ENCODE data around the gene RUNX2.

Gene RUNX2

DNA sequence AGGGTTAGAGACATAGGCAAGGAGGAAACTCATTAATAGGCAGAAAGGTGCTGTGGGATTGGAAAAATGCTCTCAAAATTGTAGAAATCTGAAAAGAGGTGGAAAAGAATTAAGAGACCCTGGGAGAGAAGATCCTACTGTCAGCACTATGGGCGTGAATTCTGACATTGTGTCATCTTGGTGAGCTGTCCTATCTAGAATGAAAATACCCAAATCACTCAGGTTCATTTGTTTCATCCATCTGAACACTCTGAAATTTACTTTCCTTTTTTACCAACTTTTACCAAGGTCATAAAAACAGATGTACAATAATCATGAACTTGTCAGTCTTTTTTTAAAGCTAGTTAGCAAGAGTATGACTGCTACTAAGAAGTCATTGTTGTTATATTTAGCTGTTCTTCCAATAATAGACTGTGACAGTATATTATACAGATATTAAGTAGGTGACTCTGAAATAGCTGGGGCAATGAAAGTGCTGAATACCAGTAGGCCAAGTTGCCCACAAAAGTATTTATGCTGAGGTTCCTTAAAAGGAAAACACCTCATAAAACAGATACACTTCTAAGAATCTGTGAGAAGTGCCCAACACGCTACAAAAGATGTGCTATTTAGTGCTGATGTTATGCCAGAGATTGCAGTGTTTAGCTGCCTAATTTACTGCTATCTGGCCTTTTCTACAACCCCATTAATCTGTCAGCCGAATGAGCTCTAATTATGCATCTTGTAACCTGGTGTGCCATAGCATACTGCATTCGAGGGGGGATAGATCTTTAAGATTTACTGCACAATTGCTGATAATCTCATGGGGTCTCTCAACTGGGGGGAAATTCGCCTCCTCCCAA, 267.1 kb downstream of the RUNX2 start:
- no peak for DNase-seq

DNA sequence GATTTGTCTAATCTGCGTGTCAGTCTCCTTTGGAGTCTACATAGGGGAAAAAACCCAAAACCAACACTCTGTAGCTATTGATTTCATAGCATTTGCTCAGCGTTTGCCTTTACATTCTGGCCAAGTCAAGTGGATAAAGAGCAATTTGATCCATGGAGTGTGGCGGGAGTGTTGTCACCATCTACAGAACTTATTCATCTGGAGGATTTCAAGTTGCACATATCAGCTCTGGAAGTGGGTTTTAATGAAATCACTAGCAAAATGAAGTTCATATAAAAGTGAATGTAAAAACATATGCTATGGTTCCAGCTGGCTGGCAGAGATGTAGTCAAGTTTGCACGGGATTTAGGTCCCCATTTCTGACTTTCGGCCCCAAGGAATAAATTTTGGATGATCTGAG, 269.3 kb downstream of the RUNX2 start:
- DNase-seq, result no peak

DNA sequence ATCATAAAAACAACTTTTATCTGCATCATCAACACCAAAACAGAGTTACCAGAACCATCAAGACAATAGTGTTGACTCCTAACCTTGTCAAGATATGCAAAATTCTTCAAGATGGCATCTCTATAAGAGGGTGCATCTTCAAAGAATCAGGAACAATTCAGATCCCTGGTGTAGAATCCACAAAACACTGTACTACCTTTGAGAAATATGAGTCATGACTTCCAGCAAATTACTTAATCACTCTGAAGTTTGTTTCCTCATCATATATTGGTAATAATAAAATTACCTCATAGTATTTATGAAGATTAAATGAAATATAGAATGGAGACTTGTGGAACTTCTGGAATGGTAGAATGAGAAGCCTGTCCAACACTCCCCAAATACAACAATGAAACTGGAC, 270.9 kb downstream of the RUNX2 start:
- no peak for DNase-seq

DNA sequence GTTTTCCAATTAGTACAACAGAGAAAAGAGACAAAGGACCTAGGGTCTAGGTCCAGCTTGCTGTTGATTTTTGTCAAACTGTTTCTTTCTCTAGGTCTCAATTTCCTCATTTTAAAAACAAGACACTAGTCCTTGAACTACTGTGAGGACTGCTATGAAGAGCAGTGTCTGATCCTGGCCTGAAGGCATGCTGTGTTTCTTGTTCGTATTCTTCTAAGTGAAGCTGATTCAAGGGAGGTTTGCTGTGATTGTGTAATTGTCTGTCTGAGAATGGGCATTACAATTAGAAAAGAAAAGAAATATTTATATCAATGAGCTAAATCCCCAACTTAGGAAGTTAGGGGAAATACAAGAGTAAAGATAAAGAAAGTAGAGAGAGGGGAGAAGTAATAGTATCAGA, 277.8 kb downstream of the RUNX2 start:
- DNase-seq, result no peak

DNA sequence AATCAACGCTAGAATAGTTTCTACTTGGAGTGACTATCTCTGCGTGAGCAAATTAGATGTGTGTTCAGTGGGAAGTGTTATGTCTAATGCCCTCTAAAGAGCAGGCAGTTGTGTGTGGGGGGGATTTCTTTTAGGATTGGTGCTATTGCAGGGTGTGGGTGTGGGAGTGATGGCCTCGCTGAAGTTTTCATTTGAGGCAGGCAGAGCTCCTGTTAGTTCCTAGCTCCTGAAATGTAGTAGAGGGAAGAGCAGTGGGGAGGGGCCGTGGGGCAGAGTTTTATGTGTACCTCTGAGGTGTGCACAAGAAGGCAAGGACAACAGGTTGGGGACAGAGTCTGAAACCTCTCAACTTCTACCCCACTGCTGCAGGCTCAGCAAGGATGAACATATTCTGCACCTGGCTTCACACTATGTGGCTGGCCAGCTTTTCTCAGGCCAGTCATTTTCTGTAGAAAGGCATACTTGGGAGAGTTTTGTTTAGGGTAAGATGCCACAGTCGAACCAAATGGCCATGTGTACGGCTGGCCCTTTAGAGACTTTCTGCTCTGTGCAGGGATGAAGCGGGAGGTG, 278.8 kb downstream of the RUNX2 start:
- DNase-seq, result no peak

DNA sequence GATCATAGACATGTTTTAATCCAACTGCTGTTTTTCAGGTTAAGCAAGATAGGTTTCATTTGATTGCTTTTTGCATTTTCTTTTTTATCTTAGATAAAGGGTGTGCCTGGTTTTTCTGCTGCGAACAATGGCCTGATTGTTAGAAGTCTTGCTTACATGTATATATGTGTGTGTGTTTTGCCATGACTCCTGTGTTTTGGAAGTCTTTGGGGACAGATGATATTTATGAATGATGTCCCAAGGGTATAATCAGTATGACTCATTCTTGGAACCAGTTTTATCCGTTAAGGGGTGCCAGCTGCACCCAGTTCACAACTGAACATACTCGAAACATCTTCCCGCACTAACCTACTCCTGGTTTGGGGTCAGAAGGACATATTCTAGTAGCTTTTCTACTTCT, 279.7 kb downstream of the RUNX2 start:
- DNase-seq, result no peak

DNA sequence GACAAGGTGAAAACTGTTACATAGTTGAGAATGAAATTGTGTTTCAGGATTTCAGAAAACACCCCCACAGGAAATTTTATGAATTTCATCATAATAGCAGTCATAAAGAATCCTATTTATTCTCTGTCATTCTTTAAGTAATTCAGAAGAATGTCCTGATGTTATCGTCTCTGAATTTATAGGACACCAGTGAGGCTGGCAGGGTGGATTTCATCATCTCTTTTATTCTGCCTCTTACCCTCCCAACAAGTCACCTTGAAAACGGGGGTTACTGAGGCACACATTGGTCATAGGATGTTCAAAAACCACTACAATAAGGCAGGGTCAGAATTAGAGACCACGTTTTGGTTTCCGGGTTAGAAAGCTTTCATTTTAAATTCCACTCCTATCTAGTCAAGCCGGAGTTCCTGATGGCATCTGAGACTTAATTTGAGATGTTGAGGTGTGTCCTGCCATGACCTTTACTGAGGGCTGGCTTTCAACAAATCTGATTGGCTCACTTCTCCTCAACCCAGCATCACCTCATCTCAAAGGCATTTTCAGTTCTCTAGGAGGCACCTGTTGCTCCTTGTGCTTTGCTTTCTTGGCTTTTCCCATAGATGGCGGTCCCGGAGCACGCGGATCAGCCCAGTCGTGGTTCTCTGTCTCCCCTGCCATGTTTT, 280.3 kb downstream of the RUNX2 start:
- DNase-seq, result no peak

DNA sequence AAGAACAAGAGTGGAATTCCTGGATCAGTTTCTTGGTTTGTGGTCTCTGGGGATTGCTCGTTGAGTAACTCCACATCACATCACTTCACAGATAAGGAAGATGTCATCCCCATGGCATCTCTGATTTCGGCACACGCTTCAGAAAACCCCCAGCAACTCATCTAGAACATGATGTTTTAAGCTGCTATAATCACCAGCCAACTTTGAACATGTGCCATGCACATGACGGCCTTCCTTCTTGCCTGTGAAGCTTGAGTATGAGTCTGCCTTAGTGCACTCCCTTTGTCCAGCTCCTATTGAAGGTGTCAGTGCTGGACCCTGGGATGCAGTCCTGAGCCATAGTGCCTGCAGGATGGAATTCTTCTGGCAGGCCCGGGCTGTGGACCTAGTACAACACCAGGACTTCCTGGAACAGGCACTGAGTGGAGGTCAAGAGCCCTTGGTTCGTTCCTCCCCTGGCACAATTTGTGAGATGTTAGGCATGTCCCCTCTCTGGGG, 281.1 kb downstream of the RUNX2 start:
- DNase-seq, result no peak

DNA sequence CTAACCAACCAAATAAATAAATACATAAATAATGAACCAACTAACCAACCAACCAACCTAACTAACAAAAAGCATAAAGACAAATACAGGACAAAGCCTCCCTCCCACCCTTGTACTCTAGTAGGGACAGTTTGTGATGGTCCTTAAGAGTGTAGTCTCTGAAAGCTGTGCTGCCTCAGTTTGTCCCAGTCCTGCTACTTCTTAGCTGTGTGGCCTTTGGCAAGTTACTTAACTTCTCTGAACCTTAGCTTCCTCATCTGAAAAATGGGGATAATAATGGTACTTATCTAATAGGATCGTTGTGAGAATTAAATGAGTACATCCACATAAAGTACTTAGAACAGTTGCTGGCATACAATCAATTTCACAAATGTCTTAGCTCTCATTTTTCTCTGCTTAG, 282.2 kb downstream of the RUNX2 start:
- no peak for DNase-seq

DNA sequence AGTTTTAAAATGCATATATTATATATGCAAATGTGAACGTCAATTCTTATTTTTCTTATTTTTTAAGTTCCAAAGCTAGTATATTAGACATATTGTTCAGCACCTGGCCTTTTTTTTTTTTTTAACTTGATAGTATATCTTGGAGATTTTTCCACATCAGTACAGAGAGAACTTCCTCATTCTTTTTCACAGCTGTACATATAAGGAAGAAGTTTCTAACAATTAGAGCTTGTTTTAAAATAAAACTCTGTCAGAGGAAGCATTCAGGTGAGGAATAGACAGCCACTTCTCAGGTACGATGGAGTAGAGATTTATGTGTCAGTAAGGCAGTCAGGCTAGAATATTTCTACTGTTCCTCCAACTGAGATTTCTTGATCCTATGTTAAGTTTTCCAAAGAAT, 282.7 kb downstream of the RUNX2 start:
- DNase-seq, result no peak

DNA sequence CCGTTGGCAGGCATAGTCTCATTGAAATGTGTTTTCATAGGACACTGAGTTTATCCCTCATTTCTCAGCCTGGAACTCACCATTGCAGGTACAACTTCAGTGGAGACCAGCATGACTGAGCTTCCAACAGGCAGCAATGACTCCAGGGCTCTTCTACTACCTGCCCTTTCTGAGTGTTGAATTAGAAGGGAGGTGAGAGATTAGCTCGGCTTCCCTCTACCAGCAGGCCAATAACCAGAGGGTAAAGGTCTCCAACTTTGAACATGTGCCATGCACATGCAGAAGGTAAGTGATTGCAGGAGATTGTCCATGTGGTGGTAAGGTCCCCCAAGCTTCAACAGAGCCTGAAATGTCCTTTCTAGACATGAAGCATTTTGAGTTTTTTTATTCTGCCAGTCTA, 283.4 kb downstream of the RUNX2 start:
- no peak for DNase-seq

DNA sequence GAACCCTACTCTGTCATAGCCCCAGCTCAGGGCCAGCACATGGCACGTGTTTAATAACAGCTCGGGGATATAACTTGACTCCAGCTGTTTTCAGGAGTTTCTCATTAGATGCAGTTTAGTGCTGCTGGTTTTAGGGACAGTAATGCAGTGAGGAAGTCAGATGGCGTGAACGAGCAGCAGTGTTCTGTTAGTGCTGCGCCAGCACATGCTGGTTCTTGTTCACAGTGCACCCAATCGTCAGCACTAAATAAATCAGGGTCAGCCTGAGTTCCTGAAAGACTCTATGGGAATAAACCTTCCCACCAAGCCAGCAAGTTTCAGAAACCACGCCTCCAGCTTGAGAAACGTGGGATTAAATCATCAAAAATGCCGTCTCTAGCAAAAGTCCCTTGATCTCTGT, 285.5 kb downstream of the RUNX2 start:
- DNase-seq, result no peak

DNA sequence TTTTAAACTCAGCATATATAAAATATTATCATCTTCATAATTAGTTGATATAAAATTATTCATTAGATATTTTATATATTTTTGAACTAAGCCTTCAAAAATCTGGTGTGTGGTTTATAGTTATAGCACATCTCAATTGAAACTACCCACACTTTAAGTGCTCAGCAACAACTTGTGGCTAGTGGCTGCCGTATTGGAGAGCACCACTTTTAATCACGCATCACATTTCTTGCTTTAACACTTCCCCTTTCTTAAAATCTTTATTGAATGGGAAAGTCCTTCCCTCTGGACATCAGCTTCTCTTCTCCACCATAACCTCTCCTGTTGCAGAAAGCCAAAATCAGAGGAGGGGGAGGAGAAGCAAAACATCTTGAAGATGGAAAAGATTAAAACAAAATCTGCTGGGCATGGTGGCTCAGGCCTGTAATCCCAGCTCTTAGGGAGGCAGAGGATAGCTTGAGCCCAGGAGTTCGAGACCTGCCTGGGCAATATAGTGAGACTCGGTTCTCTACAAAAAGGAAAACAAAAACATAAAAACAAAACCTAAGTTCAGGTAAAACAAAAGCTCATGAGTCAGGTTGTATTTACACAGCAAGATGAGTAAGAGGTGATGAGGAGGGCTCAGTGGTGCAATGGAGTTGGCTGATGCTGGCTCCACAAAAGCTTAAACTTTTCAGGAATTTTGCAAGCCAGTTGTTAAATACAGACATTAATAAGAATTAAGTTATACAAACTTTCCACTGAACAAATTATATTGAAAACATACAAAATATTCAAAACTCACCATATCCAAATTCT, 286.6 kb downstream of the RUNX2 start:
- DNase-seq, result no peak

DNA sequence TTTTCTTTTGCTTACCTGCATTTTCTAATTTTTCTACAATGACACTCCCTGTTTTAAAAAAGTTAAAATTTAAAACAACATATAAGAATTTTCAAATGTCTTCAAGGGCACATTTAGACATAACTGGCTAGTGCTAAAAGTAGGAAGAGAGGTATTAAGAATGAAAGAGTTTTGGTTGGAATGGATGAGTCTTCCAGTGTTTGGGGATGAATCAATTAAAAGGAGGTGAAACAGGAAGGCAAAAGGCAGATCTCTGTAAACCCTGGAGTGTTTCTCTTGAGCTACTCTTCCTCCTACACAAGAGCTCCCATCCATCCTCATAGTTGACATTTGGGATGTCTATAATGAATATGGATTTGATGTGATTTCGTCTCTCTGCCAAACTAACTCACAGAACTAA, 288.1 kb downstream of the RUNX2 start:
- no peak for DNase-seq

DNA sequence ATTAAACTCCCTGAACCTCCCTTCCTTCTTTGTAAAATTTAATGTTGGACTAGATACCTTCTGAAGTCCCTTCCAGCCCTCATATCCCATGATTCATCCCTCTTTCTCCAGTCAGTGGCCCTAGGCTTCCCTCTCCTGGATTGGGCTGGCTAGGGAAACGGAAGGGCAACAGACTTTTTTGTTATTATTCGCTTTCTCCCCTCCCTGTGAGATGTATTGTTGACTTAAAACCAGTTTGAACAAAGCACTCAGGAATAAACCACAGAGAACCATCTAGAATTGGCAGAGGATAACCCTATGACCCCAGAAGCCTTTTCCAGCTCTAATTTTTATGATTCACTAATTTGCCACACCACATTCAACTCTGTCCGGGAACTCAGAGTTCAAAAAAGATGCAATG, 289.3 kb downstream of the RUNX2 start:
- DNase-seq, result no peak

DNA sequence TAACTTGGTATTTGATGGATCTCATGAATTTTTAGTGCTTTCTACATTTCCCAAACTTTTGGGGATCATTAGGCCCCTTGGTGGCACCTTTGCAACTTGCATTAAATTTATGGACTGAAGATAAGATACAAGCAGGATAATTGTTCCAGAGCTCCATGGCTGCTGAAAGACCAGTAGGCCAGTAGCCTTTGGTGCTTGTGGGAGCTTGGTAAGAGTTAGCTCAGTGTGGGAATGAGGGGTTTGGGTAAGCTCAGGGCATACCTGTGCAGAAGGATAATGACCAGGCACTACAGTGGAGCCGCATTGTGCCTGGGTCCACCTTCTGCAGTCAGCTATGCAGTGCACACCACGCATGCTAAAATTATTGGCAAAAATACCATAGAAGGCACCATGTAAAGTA, 290.1 kb downstream of the RUNX2 start:
- DNase-seq, result no peak

DNA sequence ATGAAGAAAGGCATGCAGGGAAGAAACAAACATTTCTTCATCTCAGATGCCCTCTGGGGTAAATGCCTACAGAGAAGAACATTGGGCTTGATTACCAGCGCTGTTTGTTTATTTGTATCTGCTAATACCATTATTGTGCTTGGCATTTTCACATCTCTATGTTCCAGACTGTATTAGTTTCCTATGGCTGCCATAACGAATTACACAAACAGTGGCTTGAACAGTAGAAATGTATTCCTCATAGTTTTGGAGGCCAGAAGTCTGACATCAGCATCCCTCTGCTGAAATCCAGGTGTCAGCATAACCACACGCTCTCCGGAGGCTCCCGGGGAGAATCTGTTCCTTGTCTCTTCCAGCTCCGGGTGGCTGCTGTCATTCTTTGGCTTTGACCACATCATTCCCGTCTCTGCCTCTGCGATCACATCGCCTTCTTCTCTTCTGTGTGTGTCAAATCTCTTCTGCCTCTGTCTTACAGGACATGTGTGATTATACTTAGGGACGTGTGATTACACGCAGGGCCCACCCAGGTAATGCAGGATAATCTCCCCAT, 291.2 kb downstream of the RUNX2 start:
- DNase-seq, result no peak

DNA sequence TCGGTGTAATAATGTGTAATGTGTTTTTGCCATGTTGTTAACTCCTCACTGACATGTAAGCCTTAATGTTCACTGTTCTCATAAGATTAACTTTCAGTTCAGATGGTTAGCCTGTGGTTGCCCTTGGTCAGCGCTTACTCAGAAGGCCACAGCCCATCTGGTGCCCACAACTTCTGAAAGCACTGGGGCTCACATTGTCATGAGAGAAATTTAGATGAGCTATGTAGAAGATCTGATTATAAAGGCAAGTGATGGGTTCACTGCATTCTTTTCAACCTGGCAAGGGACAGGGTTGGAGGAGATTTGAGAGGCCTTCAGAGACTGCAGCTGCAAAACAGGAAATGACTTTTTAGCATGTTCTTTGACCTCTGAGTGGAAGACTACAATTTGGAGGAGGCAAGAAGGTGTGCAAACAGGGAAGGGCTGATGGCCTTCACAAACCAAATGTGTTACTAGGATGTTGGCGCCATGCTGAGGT, 291.9 kb downstream of the RUNX2 start:
- DNase-seq, result no peak

DNA sequence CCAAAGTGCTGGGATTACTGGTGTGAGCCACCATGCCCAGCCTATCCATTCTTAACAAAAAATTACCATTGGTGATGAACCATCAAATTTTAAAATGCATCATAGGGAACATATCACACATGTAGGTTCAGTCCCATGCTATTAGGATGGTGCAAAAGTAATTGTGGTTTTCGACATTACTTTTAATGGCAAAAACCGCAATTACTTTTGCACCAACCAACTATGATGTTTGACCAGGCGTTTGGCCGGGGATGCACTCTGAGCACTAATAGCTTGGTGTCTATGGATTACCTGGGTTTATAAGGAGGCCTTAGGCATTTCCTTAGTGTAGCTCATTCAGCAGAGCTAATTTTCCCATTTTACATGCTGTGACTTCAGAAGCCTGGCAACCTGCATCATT, 296.1 kb downstream of the RUNX2 start:
- DNase-seq, result no peak

DNA sequence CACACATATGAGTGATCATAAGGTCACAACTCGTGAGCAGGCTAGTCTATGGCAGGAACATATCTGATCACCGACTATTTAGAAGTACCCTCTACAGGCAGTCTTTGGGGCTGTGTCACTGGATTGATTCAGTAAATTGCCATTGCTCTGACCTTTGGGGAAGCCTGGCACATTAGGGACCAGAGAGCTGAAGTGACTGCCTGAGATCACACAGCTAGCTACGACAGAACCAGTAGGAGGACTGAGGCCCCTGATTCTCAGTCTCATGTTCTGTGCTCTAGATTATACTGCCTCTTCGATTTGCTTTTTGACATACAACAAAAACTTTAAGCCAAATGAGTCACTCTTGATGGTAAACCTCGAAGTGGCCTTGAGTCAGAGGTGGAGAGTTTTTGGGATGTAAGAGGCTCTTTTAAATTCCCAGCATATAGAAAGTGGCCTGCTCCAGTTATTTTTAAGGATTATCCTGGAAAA, 297.1 kb downstream of the RUNX2 start:
- DNase-seq, result no peak

DNA sequence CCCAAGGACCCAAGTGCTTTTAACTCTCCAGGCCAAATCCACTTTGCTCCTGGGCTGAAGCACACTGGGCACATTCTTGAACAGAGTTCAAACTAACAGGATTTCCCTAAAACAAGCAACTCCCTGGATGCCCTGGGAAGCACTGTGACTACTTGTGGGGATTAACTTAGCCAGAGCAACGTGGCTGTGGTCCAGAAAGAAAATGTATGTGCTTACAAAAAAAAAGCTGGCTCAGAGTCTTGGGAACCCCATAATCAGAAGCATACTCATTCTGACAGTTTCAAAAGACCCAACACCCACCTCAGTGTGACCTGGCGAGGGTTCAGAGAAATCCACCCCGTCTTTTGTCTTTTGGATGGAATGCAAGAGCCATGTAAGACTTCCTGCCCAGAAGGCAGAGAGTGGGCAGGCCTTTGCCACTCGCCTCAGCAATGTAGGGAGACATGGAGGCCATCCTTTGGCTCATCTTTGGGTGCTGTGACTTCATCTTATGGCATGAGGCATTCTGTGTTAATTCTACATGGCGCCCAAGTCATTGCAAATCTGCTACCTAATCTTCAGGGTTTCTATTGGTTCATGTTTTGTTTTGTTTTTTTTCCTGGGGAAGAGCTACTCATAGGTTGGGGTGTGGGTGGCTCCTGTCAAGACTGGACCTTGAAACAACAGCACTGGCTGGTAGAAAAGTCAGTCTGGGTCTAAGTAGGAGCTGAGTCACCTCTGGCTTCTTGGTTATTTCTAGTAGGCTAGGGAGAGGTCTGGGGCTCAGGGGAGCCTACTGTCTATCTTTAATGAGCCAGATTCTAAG, 298.2 kb downstream of the RUNX2 start:
- no peak for DNase-seq

DNA sequence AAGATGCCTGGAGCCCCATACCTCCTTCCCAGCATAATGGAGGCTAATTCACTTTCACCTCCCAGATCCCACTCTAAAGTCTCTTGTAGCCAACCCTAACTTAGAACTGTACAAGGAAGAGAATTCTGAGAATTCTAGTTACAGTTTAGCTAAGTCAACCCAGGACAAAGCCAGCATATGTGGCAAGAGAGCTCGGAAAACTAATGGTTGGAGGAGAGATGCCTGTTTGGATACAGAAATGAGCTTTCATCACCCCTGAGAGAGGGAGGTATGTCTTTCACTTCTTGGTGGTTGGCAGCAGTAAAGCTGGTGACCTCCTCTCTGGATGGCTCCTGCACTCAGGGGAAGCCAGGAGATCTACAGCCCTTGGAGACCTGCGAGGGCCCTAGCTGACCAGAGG, 302.2 kb downstream of the RUNX2 start:
- no peak for DNase-seq

Data from activated CD4-positive, alpha-beta T cell treated with anti-CD3 and anti-CD28 coated beads, Interleukin-2, amount 50 U/mL, for 1 hour (primary cell).